GM10266 (cell line): ENCODE data around the gene CMKLR1.

Experiments used
- DNase-seq: peaks from one replicate; pipeline ENCODE4 v3.0.0; 2012; ENCODE audit errors: extremely low spot score
- CTCF ChIP-seq: IDR thresholded peaks from 2 replicates; pipeline ENCODE4 v1.5.1; 2012; ENCODE audit warnings: mild to moderate bottlenecking, low read depth; ENCODE audit not compliant: control insufficient read depth, insufficient read depth; ENCODE audit errors: missing control alignments

Gene CMKLR1

DNA sequence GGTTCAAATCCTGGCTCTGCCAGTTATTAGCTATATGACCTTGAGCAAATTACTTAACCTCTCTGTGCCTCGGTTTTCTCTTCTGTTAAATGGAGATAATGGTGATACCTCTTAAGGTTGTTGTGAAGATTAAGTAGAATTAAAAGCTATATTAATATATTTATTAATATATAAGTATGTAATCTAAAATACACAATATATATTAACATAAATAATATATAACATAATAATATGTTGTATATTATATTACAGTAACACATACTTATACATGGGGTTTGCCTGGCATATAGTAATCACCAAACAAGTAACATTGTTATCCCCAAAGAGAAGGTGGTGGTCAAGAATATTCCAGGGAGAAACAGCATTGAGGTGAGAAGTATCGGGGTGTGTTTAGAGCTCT is 92.0 kb downstream of the CMKLR1 start:
- DNase-seq, result no peak
- no peak for TF ChIP-seq CTCF

DNA sequence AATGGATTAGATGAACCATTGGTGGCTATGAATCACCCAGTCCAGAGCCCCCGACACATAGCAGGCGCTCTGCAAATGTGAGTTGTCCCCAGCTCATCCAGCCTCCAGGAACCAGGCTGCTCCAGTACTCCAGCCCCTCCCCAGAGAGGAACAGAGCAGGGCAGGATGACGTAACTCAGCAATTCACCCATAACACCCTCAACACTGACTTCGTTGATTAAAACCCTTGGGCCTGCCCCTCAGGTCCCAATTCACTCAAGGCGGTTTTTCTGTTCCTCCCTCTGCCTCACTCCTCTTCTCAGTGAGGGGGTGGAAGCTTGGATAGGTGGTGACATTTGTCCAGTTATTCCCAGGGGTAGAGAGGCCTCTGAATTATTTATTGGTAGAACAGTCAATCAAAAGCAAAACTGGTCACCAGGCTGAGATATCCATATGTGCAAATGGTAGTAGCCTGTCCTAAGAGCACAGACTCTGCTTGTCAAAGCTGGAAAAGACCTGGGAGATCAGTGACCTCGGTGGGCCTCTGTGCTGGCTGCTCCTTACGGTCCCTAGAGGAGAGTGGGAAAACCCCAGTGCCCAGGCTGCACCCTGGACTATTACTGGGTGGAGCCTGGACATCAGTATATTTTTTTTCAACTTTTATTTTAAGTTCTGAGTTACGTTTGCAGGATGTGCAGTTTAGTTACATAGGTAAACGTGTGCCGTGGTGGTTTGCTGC is 97.0 kb downstream of the CMKLR1 start:
- DNase-seq, result no peak
- TF ChIP-seq CTCF, result no peak

DNA sequence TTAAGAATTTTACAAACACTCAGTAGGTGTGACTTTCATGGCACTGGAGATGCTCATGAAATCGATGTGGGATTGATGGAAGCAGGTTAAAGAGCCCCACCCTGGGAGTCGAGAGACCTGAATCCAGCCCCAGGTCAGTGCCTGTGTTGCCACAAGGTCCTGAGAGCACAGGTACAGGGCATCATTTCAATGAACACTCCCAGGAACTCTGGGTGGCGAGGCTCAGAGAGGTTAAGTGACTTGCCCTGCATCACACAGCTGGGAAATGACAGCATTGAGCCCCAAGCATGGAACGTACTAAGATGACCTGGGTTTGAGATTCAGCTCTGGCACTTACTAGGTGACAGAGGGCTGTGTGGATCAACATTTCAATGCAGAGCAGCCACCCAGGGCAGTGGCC is 98.2 kb downstream of the CMKLR1 start:
- no peak for TF ChIP-seq CTCF
- no peak for DNase-seq

DNA sequence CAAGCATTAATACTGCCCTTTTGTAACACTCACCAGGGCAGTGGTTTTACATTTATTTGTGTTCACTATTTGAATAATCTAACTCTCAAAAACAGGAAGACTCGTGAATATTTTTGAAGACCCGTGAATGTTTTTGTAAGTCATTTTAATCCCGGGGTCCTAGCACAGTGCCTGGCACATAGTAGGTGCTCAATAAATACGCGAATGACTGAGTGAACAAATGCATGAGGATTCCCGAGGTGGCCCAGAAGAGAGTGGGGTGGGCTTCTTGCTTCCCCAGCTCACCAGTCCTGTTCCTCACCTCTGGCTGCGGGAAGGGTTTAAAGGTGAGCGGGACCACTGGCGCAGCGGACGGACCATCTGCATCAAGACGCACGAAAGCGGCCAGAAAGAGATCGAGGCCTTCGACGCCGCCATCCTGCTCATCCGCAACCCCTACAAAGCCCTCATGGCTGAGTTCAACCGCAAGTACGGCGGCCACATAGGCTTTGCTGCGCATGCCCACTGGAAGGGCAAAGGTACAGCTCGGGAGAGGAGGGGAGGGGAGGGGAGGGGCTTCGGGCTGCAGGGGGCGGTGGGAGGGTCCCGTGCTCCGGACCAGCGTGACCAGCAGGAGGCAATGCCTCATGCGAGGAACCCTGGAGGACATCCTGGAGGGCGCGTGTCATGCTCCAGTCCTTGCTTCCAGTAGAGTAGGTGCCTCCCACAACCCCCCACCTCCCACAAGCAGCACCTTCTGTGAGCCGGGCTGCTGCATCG is 98.9 kb downstream of the CMKLR1 start:
- no peak for DNase-seq

GRCh38 chr12:108239378-108239777 is 99.7 kb downstream of the CMKLR1 start:
- TF ChIP-seq CTCF, result no peak
- DNase-seq, result no peak

More for the DNA sequence above, 98.9 kb downstream of the CMKLR1 start:
- TF ChIP-seq CTCF, result no peak

DNA sequence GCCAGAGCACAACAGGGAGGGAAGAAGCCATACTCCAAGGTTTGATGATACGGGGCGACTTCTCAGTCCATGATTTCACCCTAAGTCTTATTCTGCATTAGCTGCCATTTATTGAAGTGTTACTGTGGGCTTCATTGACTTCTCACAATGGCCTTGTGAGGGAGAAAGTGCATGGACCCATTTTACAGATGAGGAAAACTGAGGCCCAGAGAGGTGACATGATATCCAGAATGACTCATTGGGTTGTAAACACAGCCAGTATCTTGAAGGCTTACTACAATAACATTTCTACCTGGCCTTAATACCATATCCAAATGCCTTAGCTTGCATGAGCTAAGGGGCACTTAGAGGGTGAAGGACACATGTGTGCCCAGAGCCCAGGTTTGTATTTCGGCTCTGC is 100.6 kb downstream of the CMKLR1 start:
- no peak for TF ChIP-seq CTCF

More for the DNA sequence above, 100.6 kb downstream of the CMKLR1 start:
- no peak for DNase-seq
